GM12878 (cell line): Measurements from ENCODE around the gene CFAP45.

Source experiments
- CTCF ChIP-seq, 3 experiments: IDR thresholded peaks in 2 of 3; conservative IDR thresholded peaks in 1 of 3; 2 replicates each; pipeline ENCODE4 v1.5.1; 2011; ENCODE audit warnings: low read depth in 3 of 3, low read length in 3 of 3, mild to moderate bottlenecking in 3 of 3, control low read depth in 2 of 3, moderate library complexity in 2 of 3, inconsistent platforms in 1 of 3, mixed read lengths in 1 of 3; ENCODE audit not compliant: control insufficient read depth in 2 of 3, insufficient read depth in 1 of 3; ENCODE audit errors: extremely low read depth in 1 of 3
- HDAC2 ChIP-seq: fragments of 200-600 bp; sonication (generic); IDR thresholded peaks from 2 replicates; pipeline ENCODE4 v1.6.1; 2017
- POLR2A ChIP-seq: IDR thresholded peaks from 2 replicates; pipeline ENCODE4 v1.6.1; 2011; ENCODE audit warnings: low read depth, mild to moderate bottlenecking, low read length
- PRDM15 ChIP-seq: fragments of 450-650 bp; formaldehyde crosslinking; IDR thresholded peaks from 2 replicates; pipeline ENCODE4 v1.4.0; 2020; ENCODE audit warnings: mild to moderate bottlenecking, moderate library complexity
- RBBP5 ChIP-seq: fragments of 200-600 bp; sonication (generic); conservative IDR thresholded peaks from 2 replicates; pipeline ENCODE4 v1.6.1; 2016
- TF ChIP-seq, protein P1 (sequence below): IDR thresholded peaks from 2 replicates; pipeline ENCODE4 v1.6.1; 2012; ENCODE audit warnings: mild to moderate bottlenecking, low read depth, low read length

DNA sequence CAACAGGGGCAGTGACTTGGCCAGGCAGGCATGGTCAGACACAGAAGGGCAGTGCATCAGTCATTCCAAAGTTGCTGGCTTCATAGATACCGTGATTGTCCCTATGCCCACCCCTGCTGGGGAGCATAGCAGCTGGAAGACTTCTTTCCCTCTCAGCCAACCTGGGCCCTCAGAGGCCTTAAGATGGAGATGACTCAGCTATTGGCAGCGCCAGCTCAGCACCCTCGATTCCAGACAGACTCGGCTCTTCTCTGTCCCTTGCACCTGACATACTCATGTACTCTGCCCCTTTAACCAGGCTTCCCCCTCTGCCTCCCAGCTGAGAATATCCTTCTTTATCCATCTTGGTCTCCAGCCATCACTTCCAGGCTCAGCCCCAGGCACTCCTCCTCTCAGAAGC, 56.5 kb downstream of the CFAP45 start:
- TF ChIP-seq POLR2A (no peak), CTCF (IDR thresholded peaks at IDR 0.05 in 2 of 3, conservative IDR thresholded peaks at IDR 0.05 in 1 of 3; ENCODE audit: control insufficient read depth in 2 of 3, extremely low read depth in 1 of 3, insufficient read depth in 1 of 3, low read depth in 3 of 3, low read length in 3 of 3) (no peak), PRDM15 (no peak), RBBP5 (no peak), HDAC2 (no peak)
- TF ChIP-seq, protein P1, sequence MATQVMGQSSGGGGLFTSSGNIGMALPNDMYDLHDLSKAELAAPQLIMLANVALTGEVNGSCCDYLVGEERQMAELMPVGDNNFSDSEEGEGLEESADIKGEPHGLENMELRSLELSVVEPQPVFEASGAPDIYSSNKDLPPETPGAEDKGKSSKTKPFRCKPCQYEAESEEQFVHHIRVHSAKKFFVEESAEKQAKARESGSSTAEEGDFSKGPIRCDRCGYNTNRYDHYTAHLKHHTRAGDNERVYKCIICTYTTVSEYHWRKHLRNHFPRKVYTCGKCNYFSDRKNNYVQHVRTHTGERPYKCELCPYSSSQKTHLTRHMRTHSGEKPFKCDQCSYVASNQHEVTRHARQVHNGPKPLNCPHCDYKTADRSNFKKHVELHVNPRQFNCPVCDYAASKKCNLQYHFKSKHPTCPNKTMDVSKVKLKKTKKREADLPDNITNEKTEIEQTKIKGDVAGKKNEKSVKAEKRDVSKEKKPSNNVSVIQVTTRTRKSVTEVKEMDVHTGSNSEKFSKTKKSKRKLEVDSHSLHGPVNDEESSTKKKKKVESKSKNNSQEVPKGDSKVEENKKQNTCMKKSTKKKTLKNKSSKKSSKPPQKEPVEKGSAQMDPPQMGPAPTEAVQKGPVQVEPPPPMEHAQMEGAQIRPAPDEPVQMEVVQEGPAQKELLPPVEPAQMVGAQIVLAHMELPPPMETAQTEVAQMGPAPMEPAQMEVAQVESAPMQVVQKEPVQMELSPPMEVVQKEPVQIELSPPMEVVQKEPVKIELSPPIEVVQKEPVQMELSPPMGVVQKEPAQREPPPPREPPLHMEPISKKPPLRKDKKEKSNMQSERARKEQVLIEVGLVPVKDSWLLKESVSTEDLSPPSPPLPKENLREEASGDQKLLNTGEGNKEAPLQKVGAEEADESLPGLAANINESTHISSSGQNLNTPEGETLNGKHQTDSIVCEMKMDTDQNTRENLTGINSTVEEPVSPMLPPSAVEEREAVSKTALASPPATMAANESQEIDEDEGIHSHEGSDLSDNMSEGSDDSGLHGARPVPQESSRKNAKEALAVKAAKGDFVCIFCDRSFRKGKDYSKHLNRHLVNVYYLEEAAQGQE = no peak
